Measurements from ENCODE around the gene RPS6KA5. TPM values are rescaled to one million over a fixed set of nuclear protein-coding genes. Genes with fewer than 3 reads are reported as not detected.

RPS6KA5 gene
- total RNA-seq, 2 donors from 2014 or later = 5.3 to 9.6 TPM

GRCh38 chr14:90853116-90853515, 207.3 kb downstream of the RPS6KA5 start:
- TF ChIP-seq CTCF (IDR thresholded peaks at IDR 0.05) = no peak

GRCh38 chr14:90851327-90852036, 209.0 kb downstream of the RPS6KA5 start:
- Histone ChIP-seq H3K27me3 (no peaks in the 10 kb centered on the region), H3K4me1 (peaks cover 0 to 4% of the 10 kb centered on the region in 2 donors), H3K36me3 (no peaks in the 10 kb centered on the region), H3K27ac (no peak overlapping the region), H3K4me3 (no peak overlapping the region), H3K9me3 (no peaks in the 10 kb centered on the region)
- TF ChIP-seq CTCF (IDR thresholded peaks at IDR 0.05) = no peak
- DNase-seq (ENCODE audit: low spot score) = no peak

More at GRCh38 chr14:90853116-90853515, 207.3 kb downstream of the RPS6KA5 start:
- H3K9me3 ChIP-seq = no peaks in the 10 kb centered on the region
- no peak overlapping the region for H3K27ac ChIP-seq
- no peaks in the 10 kb centered on the region for H3K36me3 ChIP-seq
- peaks cover 0 to 4% of the 10 kb centered on the region in 2 donors for H3K4me1 ChIP-seq
- H3K4me3 ChIP-seq = no peak overlapping the region
- H3K27me3 ChIP-seq = no peaks in the 10 kb centered on the region
- DNase-seq (ENCODE audit: low spot score) = no peak

GRCh38 chr14:90850487-90850886, 210.0 kb downstream of the RPS6KA5 start:
- no peak for TF ChIP-seq CTCF (IDR thresholded peaks at IDR 0.05)
- no peak overlapping the region for H3K4me3 ChIP-seq
- peaks cover 0 to 4% of the 10 kb centered on the region in 2 donors for H3K4me1 ChIP-seq
- no peak overlapping the region for H3K27ac ChIP-seq
- no peaks in the 10 kb centered on the region for H3K9me3 ChIP-seq
- H3K27me3 ChIP-seq = no peaks in the 10 kb centered on the region
- no peaks in the 10 kb centered on the region for H3K36me3 ChIP-seq
- no peak for DNase-seq (ENCODE audit: low spot score)

- no peak for TF ChIP-seq CTCF (IDR thresholded peaks at IDR 0.05)
- H3K9me3 ChIP-seq = no peaks in the 10 kb centered on the region
- peaks cover 0 to 4% of the 10 kb centered on the region in 2 donors for H3K4me1 ChIP-seq
- no peak overlapping the region for H3K4me3 ChIP-seq
- no peaks in the 10 kb centered on the region for H3K36me3 ChIP-seq
- H3K27me3 ChIP-seq = no peaks in the 10 kb centered on the region
- no peak overlapping the region for H3K27ac ChIP-seq
- DNase-seq (ENCODE audit: low spot score) = no peak
Measured at GRCh38 chr14:90849787-90850444, 210.5 kb downstream of the RPS6KA5 start.

- no peak for TF ChIP-seq CTCF (IDR thresholded peaks at IDR 0.05)
- Histone ChIP-seq H3K27ac (no peak overlapping the region), H3K4me1 (peaks cover 0 to 4% of the 10 kb centered on the region in 2 donors), H3K9me3 (no peaks in the 10 kb centered on the region), H3K36me3 (no peaks in the 10 kb centered on the region), H3K27me3 (no peaks in the 10 kb centered on the region), H3K4me3 (no peak overlapping the region)
- no peak for DNase-seq (ENCODE audit: low spot score)
Measured at GRCh38 chr14:90848944-90849731, 211.3 kb downstream of the RPS6KA5 start.
